ENCODE results near the gene IFITM5. TPM values are rescaled to one million over a fixed set of nuclear protein-coding genes. Genes with fewer than 3 reads are reported as not detected.

The IFITM5 gene
- polyA plus RNA-seq, 1 donor from 2014 or later = not detected

DNA sequence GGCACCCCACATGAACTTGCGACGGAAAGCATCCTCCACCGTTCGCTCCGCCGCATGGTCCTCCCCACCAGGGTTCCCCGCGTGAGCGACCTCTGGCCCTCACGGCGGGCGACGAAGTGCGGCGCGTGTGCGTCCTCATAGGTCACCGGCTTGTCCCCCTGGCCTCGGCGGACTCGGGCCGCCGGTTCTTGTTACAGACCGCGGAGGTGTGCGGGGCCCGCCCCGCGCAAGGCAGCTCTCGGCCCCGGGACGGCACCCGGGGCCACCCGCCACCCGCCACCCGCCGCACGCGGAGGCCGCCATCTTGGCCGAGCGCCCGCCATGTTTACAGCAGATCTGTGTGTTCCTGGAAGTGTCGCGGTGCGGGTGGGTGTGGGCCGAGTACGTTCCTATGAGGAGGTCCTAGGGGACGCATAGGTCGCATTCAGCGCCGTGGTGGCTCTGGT, 4.8 kb upstream of the IFITM5 start:
- Histone ChIP-seq H3K27ac (ENCODE audit: low read length) (no peak overlapping the region), H3K9me3 (ENCODE audit: low read length) (no peaks in the 10 kb centered on the region), H4K20me1 (ENCODE audit: insufficient read depth) (no peaks in the 10 kb centered on the region), H3K9ac (ENCODE audit: low read length) (no peak overlapping the region), H3K4me3 (ENCODE audit: low read length) (no peak overlapping the region), H3K36me3 (ENCODE audit: insufficient read depth, low read length) (no peaks in the 10 kb centered on the region), H3K79me2 (replicated peaks; ENCODE audit: insufficient read depth, low read length) (no peaks in the 10 kb centered on the region), H3K4me2 (ENCODE audit: low read length) (no peak overlapping the region), H3K9me2 (ENCODE audit: insufficient read depth, low read length) (no peaks in the 10 kb centered on the region), H3K27me3 (ENCODE audit: insufficient read depth, low read depth, low read length) (no peaks in the 10 kb centered on the region), H3F3A (ENCODE audit: insufficient read depth, low read length, poor library complexity, severe bottlenecking) (no peaks in the 10 kb centered on the region), H2AFZ (ENCODE audit: low read depth, low read length) (no peak overlapping the region)
- TF ChIP-seq TAF1 (IDR thresholded peaks at IDR 0.05; ENCODE audit: low read depth) (no peak), EZH2 (IDR thresholded peaks at IDR 0.05; ENCODE audit: borderline replicate concordance, insufficient read depth, low read length, poor library complexity, severe bottlenecking) (no peak), EP300 (conservative IDR thresholded peaks at IDR 0.05; ENCODE audit: poor library complexity, severe bottlenecking) (no peak), POLR2AphosphoS5 (IDR thresholded peaks at IDR 0.05) (no peak), SMC3 (conservative IDR thresholded peaks at IDR 0.05; ENCODE audit: poor library complexity) (no peak), MXI1 (conservative IDR thresholded peaks at IDR 0.05; ENCODE audit: poor library complexity, severe bottlenecking) (no peak), RAD21 (conservative IDR thresholded peaks at IDR 0.05) (no peak)
- TF ChIP-seq, protein P1, sequence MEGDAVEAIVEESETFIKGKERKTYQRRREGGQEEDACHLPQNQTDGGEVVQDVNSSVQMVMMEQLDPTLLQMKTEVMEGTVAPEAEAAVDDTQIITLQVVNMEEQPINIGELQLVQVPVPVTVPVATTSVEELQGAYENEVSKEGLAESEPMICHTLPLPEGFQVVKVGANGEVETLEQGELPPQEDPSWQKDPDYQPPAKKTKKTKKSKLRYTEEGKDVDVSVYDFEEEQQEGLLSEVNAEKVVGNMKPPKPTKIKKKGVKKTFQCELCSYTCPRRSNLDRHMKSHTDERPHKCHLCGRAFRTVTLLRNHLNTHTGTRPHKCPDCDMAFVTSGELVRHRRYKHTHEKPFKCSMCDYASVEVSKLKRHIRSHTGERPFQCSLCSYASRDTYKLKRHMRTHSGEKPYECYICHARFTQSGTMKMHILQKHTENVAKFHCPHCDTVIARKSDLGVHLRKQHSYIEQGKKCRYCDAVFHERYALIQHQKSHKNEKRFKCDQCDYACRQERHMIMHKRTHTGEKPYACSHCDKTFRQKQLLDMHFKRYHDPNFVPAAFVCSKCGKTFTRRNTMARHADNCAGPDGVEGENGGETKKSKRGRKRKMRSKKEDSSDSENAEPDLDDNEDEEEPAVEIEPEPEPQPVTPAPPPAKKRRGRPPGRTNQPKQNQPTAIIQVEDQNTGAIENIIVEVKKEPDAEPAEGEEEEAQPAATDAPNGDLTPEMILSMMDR (IDR thresholded peaks at IDR 0.05; ENCODE audit: poor library complexity, severe bottlenecking) = no peak
- TF ChIP-seq, protein P2, sequence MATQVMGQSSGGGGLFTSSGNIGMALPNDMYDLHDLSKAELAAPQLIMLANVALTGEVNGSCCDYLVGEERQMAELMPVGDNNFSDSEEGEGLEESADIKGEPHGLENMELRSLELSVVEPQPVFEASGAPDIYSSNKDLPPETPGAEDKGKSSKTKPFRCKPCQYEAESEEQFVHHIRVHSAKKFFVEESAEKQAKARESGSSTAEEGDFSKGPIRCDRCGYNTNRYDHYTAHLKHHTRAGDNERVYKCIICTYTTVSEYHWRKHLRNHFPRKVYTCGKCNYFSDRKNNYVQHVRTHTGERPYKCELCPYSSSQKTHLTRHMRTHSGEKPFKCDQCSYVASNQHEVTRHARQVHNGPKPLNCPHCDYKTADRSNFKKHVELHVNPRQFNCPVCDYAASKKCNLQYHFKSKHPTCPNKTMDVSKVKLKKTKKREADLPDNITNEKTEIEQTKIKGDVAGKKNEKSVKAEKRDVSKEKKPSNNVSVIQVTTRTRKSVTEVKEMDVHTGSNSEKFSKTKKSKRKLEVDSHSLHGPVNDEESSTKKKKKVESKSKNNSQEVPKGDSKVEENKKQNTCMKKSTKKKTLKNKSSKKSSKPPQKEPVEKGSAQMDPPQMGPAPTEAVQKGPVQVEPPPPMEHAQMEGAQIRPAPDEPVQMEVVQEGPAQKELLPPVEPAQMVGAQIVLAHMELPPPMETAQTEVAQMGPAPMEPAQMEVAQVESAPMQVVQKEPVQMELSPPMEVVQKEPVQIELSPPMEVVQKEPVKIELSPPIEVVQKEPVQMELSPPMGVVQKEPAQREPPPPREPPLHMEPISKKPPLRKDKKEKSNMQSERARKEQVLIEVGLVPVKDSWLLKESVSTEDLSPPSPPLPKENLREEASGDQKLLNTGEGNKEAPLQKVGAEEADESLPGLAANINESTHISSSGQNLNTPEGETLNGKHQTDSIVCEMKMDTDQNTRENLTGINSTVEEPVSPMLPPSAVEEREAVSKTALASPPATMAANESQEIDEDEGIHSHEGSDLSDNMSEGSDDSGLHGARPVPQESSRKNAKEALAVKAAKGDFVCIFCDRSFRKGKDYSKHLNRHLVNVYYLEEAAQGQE (IDR thresholded peaks at IDR 0.05; ENCODE audit: borderline replicate concordance) = no peak

DNA sequence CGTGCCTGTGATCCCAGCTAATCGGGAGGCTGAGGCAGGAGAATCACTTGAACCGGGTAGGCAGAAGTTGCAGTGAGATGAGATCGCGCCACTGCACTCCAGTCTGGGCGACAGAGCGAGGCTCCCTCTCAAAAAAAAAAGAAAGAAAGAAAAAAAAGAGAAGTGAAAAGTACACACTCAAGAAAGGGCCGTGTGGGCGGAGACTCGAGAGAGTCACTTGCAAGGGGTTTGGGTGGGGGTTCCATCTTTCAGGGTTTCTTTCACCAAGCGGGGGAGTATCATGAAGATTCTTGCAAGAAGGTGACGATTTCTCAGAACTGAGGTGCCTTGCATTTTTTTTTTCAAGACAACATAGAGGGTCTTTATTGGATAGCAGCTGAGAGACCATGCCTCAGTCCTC, 4.0 kb upstream of the IFITM5 start:
- no peak overlapping the region for H3K4me3 ChIP-seq (ENCODE audit: low read length)
- TF ChIP-seq EP300 (conservative IDR thresholded peaks at IDR 0.05; ENCODE audit: poor library complexity, severe bottlenecking) (no peak), MXI1 (conservative IDR thresholded peaks at IDR 0.05; ENCODE audit: poor library complexity, severe bottlenecking) (no peak), EZH2 (IDR thresholded peaks at IDR 0.05; ENCODE audit: borderline replicate concordance, insufficient read depth, low read length, poor library complexity, severe bottlenecking) (no peak), SMC3 (conservative IDR thresholded peaks at IDR 0.05; ENCODE audit: poor library complexity) (no peak), TAF1 (IDR thresholded peaks at IDR 0.05; ENCODE audit: low read depth) (no peak), POLR2AphosphoS5 (IDR thresholded peaks at IDR 0.05) (no peak), RAD21 (conservative IDR thresholded peaks at IDR 0.05) (no peak)
- TF ChIP-seq, protein P1 (IDR thresholded peaks at IDR 0.05; ENCODE audit: poor library complexity, severe bottlenecking) = no peak
- TF ChIP-seq, protein P2 (IDR thresholded peaks at IDR 0.05; ENCODE audit: borderline replicate concordance) = no peak
- H3F3A ChIP-seq (ENCODE audit: insufficient read depth, low read length, poor library complexity, severe bottlenecking) = no peaks in the 10 kb centered on the region
- no peaks in the 10 kb centered on the region for H3K9me3 ChIP-seq (ENCODE audit: low read length)
- no peak overlapping the region for H3K4me2 ChIP-seq (ENCODE audit: low read length)
- H2AFZ ChIP-seq (ENCODE audit: low read depth, low read length) = no peak overlapping the region
- no peak overlapping the region for H3K9ac ChIP-seq (ENCODE audit: low read length)
- no peaks in the 10 kb centered on the region for H3K79me2 ChIP-seq (replicated peaks; ENCODE audit: insufficient read depth, low read length)
- no peak overlapping the region for H3K27ac ChIP-seq (ENCODE audit: low read length)
- no peaks in the 10 kb centered on the region for H4K20me1 ChIP-seq (ENCODE audit: insufficient read depth)
- no peaks in the 10 kb centered on the region for H3K36me3 ChIP-seq (ENCODE audit: insufficient read depth, low read length)
- H3K9me2 ChIP-seq (ENCODE audit: insufficient read depth, low read length) = no peaks in the 10 kb centered on the region
- no peaks in the 10 kb centered on the region for H3K27me3 ChIP-seq (ENCODE audit: insufficient read depth, low read depth, low read length)
